Lower leg skin (tissue), 3 donors: Measurements from ENCODE around the gene BTNL8.

Experiments
- CTCF ChIP-seq, 3 donors: fragments of 450-650 bp; IDR thresholded peaks; one replicate each; pipeline ENCODE4 v1.5.1; 2016; ENCODE audit warnings: antibody characterized with exemption in 3 of 3, mild to moderate bottlenecking in 3 of 3, moderate library complexity in 2 of 3
- POLR2A ChIP-seq, 2 donors: fragments of 450-650 bp; IDR thresholded peaks; one replicate each; pipeline ENCODE4 v1.6.1; 2016 to 2017; ENCODE audit warnings: antibody characterized with exemption in 2 of 2, mild to moderate bottlenecking in 1 of 2, moderate library complexity in 1 of 2

GRCh38 chr5:180873615-180874520, 25.1 kb upstream of the BTNL8 start:
- TF ChIP-seq CTCF (IDR thresholded peaks at IDR 0.05) (no peak), POLR2A (IDR thresholded peaks at IDR 0.05) (no peak)
